ENCODE measurements around the gene MARS1.
"Not testable (repeated sequence)": the region's sequence is repeated elsewhere in the genome, so short reads cannot be mapped to it uniquely, and the experiment has no call there.

The MARS1 gene

DNA sequence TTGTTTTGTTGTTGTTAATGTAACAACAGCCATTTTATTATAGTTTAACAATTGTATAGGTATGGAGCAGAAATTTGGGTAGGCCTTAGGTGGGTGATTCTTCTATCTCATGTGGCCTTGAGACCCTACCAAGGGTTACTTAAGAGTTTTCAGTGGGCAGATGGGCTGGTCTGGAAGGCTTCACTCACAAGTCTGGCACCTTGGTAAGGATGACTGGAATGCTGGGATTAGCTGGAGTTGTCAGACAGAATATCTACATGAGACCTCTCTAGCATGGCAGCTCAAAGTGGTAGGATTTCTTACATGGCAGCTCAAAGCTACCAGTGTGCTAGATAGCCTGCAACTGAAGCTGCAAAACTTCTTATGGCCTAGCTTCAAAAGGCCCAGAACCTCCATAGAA lies 2.2 kb upstream of the MARS1 start:
- ATAC-seq (ENCODE audit: low read depth), result no peak
- Mint-ChIP-seq H3K4me3 (no peak overlapping the region), H3K9me3 (no peaks in the 10 kb centered on the region), H3K27ac (no peak overlapping the region), H3K4me1 (peaks cover 33% of the 10 kb centered on the region), H3K27me3 (no peaks in the 10 kb centered on the region), H3K36me3 (peaks cover 3% of the 10 kb centered on the region)
- no peak for DNase-seq (ENCODE audit: low spot score in 2 of 2)

- DNase-seq (ENCODE audit: low spot score in 2 of 2) (no peak), ATAC-seq (ENCODE audit: low read depth) (no peak)
- H3K27ac Mint-ChIP-seq, result no peak overlapping the region
- H3K9me3 Mint-ChIP-seq, result no peaks in the 10 kb centered on the region
- H3K4me1 Mint-ChIP-seq, result peaks cover 26% of the 10 kb centered on the region
- no peaks in the 10 kb centered on the region for H3K27me3 Mint-ChIP-seq
- peaks cover 11% of the 10 kb centered on the region for H3K36me3 Mint-ChIP-seq
- no peak overlapping the region for H3K4me3 Mint-ChIP-seq
Observed at GRCh38 chr12:57487055-57487596, 742 bp upstream of the MARS1 start.

- ATAC-seq (ENCODE audit: low read depth) (no peak), DNase-seq (ENCODE audit: low spot score in 2 of 2) (no peak)
- Mint-ChIP-seq H3K36me3 (peaks cover 18% of the 10 kb centered on the region), H3K4me3 (peak overlapping the region; percentile 91), H3K27me3 (no peaks in the 10 kb centered on the region), H3K4me1 (peaks cover 23% of the 10 kb centered on the region), H3K9me3 (no peaks in the 10 kb centered on the region), H3K27ac (peak overlapping the region; percentile 88)
Observed at GRCh38 chr12:57488402-57489156, 711 bp downstream of the MARS1 start.

DNA sequence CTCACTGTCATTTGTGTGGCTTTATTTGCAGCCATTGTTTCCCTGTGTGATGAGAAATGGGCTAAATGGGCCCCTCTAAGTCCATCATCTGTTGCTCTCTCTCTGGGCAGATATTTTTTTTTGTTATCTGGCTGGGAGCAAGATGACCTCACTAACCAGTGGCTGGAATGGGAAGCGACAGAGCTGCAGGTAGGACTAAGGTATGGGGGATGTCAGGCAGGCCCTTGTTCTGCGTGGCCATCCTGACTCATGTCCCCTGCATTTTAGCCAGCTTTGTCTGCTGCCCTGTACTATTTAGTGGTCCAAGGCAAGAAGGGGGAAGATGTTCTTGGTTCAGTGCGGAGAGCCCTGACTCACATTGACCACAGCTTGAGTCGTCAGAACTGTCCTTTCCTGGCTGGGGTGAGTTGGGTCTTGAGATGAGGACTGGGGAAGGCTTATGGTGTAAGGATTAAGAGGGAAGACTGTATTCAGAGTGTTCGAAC lies 1.3 kb downstream of the MARS1 start:
- H3K9me3 Mint-ChIP-seq, result no peaks in the 10 kb centered on the region
- DNase-seq (ENCODE audit: low spot score in 2 of 2) (no peak), ATAC-seq (ENCODE audit: low read depth) (no peak)
- peaks cover 22% of the 10 kb centered on the region for H3K4me1 Mint-ChIP-seq
- no peaks in the 10 kb centered on the region for H3K27me3 Mint-ChIP-seq
- H3K27ac Mint-ChIP-seq, result peak overlapping the region; percentile 88
- H3K4me3 Mint-ChIP-seq, result peak overlapping the region; percentile 91
- peaks cover 18% of the 10 kb centered on the region for H3K36me3 Mint-ChIP-seq

DNA sequence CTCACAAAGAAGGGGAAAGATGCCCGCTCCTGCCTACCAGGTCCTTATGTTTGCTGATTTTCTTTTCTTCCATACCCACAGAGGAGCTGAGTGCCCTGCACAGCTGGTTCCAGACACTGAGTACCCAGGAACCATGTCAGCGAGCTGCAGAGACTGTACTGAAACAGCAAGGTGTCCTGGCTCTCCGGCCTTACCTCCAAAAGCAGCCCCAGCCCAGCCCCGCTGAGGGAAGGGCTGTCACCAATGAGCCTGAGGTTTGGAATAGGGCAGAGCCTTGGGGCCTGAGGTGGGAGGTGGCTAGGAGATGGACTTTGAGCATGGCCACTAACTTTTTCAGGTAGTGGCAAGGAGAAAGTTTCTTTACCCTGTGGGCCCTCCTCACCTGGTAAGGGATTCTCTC lies 2.3 kb downstream of the MARS1 start:
- Mint-ChIP-seq H3K4me3 (no peak overlapping the region), H3K27ac (no peak overlapping the region), H3K27me3 (no peaks in the 10 kb centered on the region)

DNA sequence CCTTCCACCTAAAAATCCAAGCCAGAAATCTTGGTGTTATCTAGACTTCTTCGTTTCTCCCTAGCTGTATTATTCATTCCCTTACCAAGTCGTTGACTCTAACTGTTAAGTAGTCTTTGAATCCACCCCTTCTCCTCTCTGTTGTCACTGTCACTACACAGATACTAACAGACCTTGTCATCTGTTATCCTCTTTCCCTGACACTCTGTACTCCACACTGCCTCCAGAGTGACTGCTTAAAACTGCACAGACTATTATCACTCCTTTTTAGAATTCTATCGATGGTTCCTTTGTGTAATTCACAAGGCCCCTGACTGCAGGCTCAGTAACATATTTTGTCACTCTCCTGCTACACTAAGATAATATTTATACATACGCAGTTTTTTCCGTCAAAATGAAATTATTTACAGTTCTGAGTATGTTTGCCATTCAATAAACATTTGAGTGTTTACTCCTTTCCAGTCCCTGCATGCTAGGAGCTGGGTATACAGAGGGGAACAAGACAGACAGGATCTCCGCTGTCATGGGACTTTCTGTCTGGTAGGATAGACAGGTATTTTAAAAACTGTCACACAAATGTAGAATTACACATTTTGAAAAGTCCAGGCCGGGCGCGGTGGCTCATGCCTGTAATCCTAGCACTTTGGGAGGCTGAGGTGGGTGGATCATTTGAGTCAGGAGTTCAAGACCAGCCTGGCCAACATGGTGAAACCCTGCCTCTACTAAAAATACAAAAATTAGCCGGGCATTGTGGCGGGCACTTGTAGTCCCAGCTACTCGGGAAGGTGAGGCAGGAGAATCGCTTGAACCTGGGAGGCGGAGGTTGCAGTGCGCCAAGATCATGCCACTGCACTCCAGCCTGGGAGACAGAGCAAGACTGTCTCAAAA lies 3.8 kb downstream of the MARS1 start:
- DNase-seq (ENCODE audit: low spot score in 2 of 2), result no peak

More for the DNA sequence above, 2.3 kb downstream of the MARS1 start:
- no peak for ATAC-seq (ENCODE audit: low read depth)
- Mint-ChIP-seq H3K9me3 (no peaks in the 10 kb centered on the region), H3K4me1 (peaks cover 22% of the 10 kb centered on the region), H3K36me3 (peaks cover 18% of the 10 kb centered on the region)
- no peak for DNase-seq (ENCODE audit: low spot score in 2 of 2)

DNA sequence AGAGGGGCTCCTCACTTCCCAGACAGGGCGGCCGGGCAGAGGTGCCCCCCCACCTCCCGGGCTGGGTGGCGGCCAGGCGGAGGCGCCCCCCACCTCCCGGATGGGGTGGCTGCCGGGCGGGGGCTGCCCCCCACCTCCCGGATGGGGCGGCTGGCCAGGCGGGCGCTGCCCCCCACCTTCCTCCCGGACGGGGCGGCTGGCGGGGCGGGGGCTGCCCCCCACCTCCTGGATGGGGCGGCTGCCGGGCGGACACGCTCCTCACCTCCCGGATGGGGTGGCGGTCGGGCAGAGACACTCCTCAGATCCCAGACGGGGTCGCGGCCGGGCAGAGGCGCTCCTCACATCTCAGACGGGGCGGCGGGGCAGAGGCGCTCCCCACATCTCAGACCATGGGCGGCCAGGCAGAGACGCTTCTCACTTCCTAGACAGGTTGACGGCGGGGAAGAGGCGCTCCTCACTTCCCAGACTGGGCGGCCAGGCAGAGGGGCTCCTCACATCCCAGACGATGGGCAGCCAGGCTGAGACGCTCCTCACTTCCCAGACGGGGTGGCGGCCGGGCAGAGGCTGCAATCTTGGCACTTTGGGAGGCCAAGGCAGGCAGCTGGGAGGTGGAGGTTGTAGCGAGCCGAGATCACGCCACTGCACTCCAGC lies 7.3 kb downstream of the MARS1 start:
- Mint-ChIP-seq H3K36me3 (peaks cover 32% of the 10 kb centered on the region), H3K4me1 (peaks cover 19% of the 10 kb centered on the region)
- H3K9me3 Mint-ChIP-seq; ATAC-seq (ENCODE audit: low read depth); DNase-seq (ENCODE audit: low spot score in 2 of 2); H3K27ac Mint-ChIP-seq; H3K4me3 Mint-ChIP-seq; H3K27me3 Mint-ChIP-seq: not testable (repeated sequence)

More for the DNA sequence above, 3.8 kb downstream of the MARS1 start:
- H3K27ac Mint-ChIP-seq, result peak overlapping the region; percentile 39
- H3K27me3 Mint-ChIP-seq, result no peaks in the 10 kb centered on the region
- peaks cover 22% of the 10 kb centered on the region for H3K4me1 Mint-ChIP-seq
- no peaks in the 10 kb centered on the region for H3K9me3 Mint-ChIP-seq
- peaks cover 20% of the 10 kb centered on the region for H3K36me3 Mint-ChIP-seq
- ATAC-seq (ENCODE audit: low read depth), result no peak
- peak overlapping the region; percentile 2 for H3K4me3 Mint-ChIP-seq

GRCh38 chr12:57496822-57497221 lies 9.0 kb downstream of the MARS1 start:
- H3K27me3 Mint-ChIP-seq, result no peaks in the 10 kb centered on the region
- DNase-seq (ENCODE audit: low spot score in 2 of 2), result no peak
- H3K36me3 Mint-ChIP-seq, result peaks cover 36% of the 10 kb centered on the region
- peaks cover 18% of the 10 kb centered on the region for H3K4me1 Mint-ChIP-seq
- H3K4me3 Mint-ChIP-seq, result no peak overlapping the region
- H3K9me3 Mint-ChIP-seq, result no peaks in the 10 kb centered on the region
- H3K27ac Mint-ChIP-seq, result peak overlapping the region; percentile 49
- no peak for ATAC-seq (ENCODE audit: low read depth)

- DNase-seq (ENCODE audit: low spot score in 2 of 2) (no peak), ATAC-seq (ENCODE audit: low read depth) (peak; percentile 57)
- H3K27me3 Mint-ChIP-seq, result no peaks in the 10 kb centered on the region
- H3K27ac Mint-ChIP-seq, result peak overlapping the region; percentile 49
- H3K36me3 Mint-ChIP-seq, result peaks cover 37% of the 10 kb centered on the region
- H3K9me3 Mint-ChIP-seq, result no peaks in the 10 kb centered on the region
- no peak overlapping the region for H3K4me3 Mint-ChIP-seq
- H3K4me1 Mint-ChIP-seq, result peaks cover 18% of the 10 kb centered on the region
Observed at GRCh38 chr12:57497223-57498131, 9.6 kb downstream of the MARS1 start.

- Mint-ChIP-seq H3K4me1 (peaks cover 15% of the 10 kb centered on the region), H3K36me3 (peaks cover 33% of the 10 kb centered on the region), H3K27me3 (no peaks in the 10 kb centered on the region), H3K27ac (peak overlapping the region; percentile 49), H3K4me3 (no peak overlapping the region), H3K9me3 (no peaks in the 10 kb centered on the region)
- ATAC-seq (ENCODE audit: low read depth) (no peak), DNase-seq (ENCODE audit: low spot score in 2 of 2) (no peak)
Observed at GRCh38 chr12:57498132-57498502, 10.2 kb downstream of the MARS1 start.

DNA sequence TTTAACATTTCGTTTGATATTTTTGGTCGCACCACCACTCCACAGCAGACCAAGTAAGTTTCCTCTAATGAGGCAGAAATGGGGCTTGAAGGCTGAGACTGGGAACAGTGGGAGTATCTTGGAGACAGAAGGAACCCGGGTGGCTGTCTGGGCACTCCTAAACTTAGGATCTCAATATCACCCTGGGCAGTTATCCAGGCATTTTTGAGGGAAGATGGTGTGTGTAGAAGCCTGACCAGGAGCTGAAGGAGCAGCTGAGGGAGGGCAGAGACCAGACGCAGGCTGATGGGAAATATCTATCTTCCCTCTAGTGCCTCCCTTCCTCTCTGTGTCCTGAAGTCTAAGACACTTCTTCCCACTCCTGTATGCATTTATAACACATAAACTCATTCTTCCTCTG lies 10.7 kb downstream of the MARS1 start:
- Mint-ChIP-seq H3K4me3 (no peak overlapping the region), H3K27ac (no peak overlapping the region), H3K36me3 (peaks cover 33% of the 10 kb centered on the region), H3K9me3 (no peaks in the 10 kb centered on the region), H3K4me1 (peaks cover 15% of the 10 kb centered on the region), H3K27me3 (no peaks in the 10 kb centered on the region)
- ATAC-seq (ENCODE audit: low read depth) (no peak), DNase-seq (ENCODE audit: low spot score in 2 of 2) (no peak)

DNA sequence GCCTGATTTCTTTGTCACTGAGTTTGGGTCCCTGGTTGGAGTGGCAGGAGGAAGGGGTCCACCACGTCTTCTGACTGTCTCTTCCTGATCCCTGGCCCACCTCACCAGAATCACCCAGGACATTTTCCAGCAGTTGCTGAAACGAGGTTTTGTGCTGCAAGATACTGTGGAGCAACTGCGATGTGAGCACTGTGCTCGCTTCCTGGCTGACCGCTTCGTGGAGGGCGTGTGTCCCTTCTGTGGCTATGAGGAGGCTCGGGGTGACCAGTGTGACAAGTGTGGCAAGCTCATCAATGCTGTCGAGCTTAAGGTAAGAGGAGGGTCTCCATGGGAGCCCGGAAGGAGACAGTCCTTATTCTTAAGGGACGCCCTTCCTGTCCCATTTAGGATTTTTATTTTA lies 12.3 kb downstream of the MARS1 start:
- Mint-ChIP-seq H3K4me3 (no peak overlapping the region), H3K4me1 (peaks cover 15% of the 10 kb centered on the region), H3K36me3 (peaks cover 35% of the 10 kb centered on the region), H3K27me3 (no peaks in the 10 kb centered on the region), H3K9me3 (no peaks in the 10 kb centered on the region), H3K27ac (peak overlapping the region; percentile 61)
- DNase-seq (ENCODE audit: low spot score in 2 of 2), result no peak
- no peak for ATAC-seq (ENCODE audit: low read depth)
